ENCODE data around the gene MXD1. TPM values are rescaled to one million over a fixed set of nuclear protein-coding genes. Genes with fewer than 3 reads are reported as not detected.

Gene MXD1
- total and polyA plus RNA-seq, 9 of the 15 experiments (the other 6 are each of a cell fraction or from before 2014, with no cell fraction given): 6.7 to 35.9 (median 11.0) TPM

DNA sequence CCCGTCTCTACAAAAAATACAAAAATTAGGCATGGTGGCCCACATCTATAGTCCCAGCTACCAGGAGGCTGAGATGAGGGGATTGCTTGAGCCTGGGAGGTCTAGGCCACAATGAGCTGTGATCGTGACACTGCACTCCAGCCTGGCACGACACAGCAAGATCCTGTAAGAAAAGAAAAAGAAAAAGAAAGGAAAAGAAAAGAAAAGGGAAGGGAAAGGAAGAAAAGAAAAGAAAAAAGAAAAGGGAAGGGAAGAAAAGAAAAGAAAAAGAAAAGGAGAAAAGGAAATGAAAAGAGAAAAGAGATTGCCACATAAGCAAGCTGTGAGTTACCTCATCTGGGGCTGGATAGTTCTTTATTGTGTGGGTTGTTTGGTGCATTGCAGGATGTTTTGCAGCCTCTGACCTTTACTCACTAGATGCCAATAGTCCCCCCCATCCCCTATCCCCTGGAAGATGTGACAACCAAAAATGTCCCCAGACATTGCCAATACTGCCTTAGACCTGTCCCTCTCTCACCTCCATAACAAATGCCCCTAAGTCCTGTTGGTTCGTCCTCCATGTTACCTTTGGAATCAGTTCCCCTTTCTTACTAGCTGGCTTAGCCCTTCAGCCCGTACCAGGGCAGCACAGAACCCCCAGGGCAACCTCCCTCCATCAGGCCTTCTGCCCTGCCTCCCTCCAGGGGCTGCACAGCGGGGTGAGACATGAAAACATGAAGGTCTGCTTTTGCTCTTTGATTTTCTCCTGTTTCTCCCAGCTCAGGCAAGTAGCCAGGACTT is 37.6 kb downstream of the MXD1 start (continued):
- TF ChIP-seq MECOM (CRISPR knock-in tag; IDR thresholded peaks at IDR 0.05) (no peak), HNRNPH1 (optimal IDR thresholded peaks at IDR 0.05; ENCODE audit: low read depth, low read length) (no peak), IFI16 (CRISPR knock-in tag; IDR thresholded peaks at IDR 0.05) (no peak), TRIM24 (IDR thresholded peaks at IDR 0.05) (no peak), SNRNP70 (optimal IDR thresholded peaks at IDR 0.05; ENCODE audit: low read depth, low read length) (no peak), SPI1 (IDR thresholded peaks at IDR 0.05; ENCODE audit: borderline replicate concordance, low read depth, low read length) (peak; percentile 52; the same call in 1 of the 2 replicates), ZFPM2 (CRISPR knock-in tag; IDR thresholded peaks at IDR 0.05) (no peak), ESRRB (CRISPR knock-in tag; IDR thresholded peaks at IDR 0.05; ENCODE audit: borderline replicate concordance) (no peak), ZNF639 (CRISPR knock-in tag; conservative IDR thresholded peaks at IDR 0.05 in 1 of 2, IDR thresholded peaks at IDR 0.05 in 1 of 2) (no peak), CEBPB (tag; IDR thresholded peaks at IDR 0.05) (peak; percentile 41), XRCC5 (IDR thresholded peaks at IDR 0.05; ENCODE audit: low read depth, low read length) (no peak), NR3C1 (CRISPR knock-in tag; IDR thresholded peaks at IDR 0.05) (no peak), TBL1XR1 (IDR thresholded peaks at IDR 0.05; ENCODE audit: low read length in 2 of 2) (no peak), HIVEP1 (CRISPR knock-in tag; IDR thresholded peaks at IDR 0.05) (no peak), CEBPG (CRISPR knock-in tag; IDR thresholded peaks at IDR 0.05) (no peak), CEBPG (tag; conservative IDR thresholded peaks at IDR 0.05 in 1 of 2, IDR thresholded peaks at IDR 0.05 in 1 of 2) (0 out of 4 replicates have a peak, but pooled peaks of 1 of the 2 experiments have one; percentile 17), CTCFL (IDR thresholded peaks at IDR 0.05; ENCODE audit: borderline replicate concordance, insufficient read depth, low read depth, low read length, poor library complexity, severe bottlenecking) (no peak)
- TF ChIP-seq, protein P1, sequence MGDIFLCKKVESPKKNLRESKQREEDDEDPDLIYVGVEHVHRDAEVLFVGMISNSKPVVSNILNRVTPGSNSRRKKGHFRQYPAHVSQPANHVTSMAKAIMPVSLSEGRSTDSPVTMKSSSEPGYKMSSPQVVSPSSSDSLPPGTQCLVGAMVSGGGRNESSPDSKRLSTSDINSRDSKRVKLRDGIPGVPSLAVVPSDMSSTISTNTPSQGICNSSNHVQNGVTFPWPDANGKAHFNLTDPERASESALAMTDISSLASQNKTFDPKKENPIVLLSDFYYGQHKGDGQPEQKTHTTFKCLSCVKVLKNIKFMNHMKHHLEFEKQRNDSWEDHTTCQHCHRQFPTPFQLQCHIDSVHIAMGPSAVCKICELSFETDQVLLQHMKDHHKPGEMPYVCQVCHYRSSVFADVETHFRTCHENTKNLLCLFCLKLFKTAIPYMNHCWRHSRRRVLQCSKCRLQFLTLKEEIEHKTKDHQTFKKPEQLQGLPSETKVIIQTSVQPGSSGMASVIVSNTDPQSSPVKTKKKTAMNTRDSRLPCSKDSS (IDR thresholded peaks at IDR 0.05; ENCODE audit: low read depth, partially characterized antibody): no peak
- TF ChIP-seq, protein P2, sequence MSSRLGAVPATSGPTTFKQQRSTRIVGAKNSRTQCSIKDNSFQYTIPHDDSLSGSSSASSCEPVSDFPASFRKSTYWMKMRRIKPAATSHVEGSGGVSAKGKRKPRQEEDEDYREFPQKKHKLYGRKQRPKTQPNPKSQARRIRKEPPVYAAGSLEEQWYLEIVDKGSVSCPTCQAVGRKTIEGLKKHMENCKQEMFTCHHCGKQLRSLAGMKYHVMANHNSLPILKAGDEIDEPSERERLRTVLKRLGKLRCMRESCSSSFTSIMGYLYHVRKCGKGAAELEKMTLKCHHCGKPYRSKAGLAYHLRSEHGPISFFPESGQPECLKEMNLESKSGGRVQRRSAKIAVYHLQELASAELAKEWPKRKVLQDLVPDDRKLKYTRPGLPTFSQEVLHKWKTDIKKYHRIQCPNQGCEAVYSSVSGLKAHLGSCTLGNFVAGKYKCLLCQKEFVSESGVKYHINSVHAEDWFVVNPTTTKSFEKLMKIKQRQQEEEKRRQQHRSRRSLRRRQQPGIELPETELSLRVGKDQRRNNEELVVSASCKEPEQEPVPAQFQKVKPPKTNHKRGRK (tag; IDR thresholded peaks at IDR 0.05): peak; percentile 92
- TF ChIP-seq, protein P3, sequence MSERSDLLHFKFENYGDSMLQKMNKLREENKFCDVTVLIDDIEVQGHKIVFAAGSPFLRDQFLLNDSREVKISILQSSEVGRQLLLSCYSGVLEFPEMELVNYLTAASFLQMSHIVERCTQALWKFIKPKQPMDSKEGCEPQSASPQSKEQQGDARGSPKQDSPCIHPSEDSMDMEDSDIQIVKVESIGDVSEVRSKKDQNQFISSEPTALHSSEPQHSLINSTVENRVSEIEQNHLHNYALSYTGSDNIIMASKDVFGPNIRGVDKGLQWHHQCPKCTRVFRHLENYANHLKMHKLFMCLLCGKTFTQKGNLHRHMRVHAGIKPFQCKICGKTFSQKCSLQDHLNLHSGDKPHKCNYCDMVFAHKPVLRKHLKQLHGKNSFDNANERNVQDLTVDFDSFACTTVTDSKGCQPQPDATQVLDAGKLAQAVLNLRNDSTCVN (CRISPR knock-in tag; IDR thresholded peaks at IDR 0.05): no peak

Measured in K562 (cell line).